DOHH2 (cell line): ENCODE measurements around the gene TWF2.

ENCODE experiments used
- H3F3A ChIP-seq: fragments of 200-600 bp; sonication (generic), shearing (Covaris generic); 2 replicates; pipeline ENCODE4 v1.6.0; 2016; ENCODE audit warnings: antibody characterized with exemption, mild to moderate bottlenecking; ENCODE audit not compliant: control insufficient read depth, insufficient read depth
- H3K27ac ChIP-seq: fragments of 200-600 bp; sonication (generic); 2 replicates; pipeline ENCODE4 v1.5.1; 2014; ENCODE audit warnings: low read depth, mild to moderate bottlenecking, low read length, moderate library complexity
- H3K27me3 ChIP-seq: fragments of 200-600 bp; sonication (generic); 2 replicates; pipeline ENCODE4 v1.6.1; 2014; ENCODE audit warnings: mild to moderate bottlenecking, low read length, mixed read lengths; ENCODE audit not compliant: control insufficient read depth
- H3K36me3 ChIP-seq: fragments of 200-600 bp; sonication (generic); 2 replicates; pipeline ENCODE4 v1.6.1; 2014; ENCODE audit warnings: mild to moderate bottlenecking, low read length, moderate library complexity, mixed read lengths; ENCODE audit not compliant: control insufficient read depth
- H3K4me1 ChIP-seq: fragments of 200-600 bp; sonication (generic); 2 replicates; pipeline ENCODE4 v1.6.1; 2014; ENCODE audit warnings: mild to moderate bottlenecking, low read length, mixed read lengths; ENCODE audit not compliant: control insufficient read depth
- H3K4me2 ChIP-seq: fragments of 200-600 bp; sonication (generic); 2 replicates; pipeline ENCODE4 v1.6.0; 2014; ENCODE audit warnings: mild to moderate bottlenecking, low read length, moderate library complexity
- H3K4me3 ChIP-seq: fragments of 200-600 bp; sonication (generic); 2 replicates; pipeline ENCODE4 v1.5.1; 2014; ENCODE audit warnings: mild to moderate bottlenecking, low read length, mixed read lengths
- H3K79me2 ChIP-seq: fragments of 200-600 bp; sonication (generic); 2 replicates; pipeline ENCODE4 v1.6.1; 2014; ENCODE audit warnings: mild to moderate bottlenecking, low read length, mixed read lengths; ENCODE audit not compliant: control insufficient read depth
- H3K9me2 ChIP-seq: fragments of 200-600 bp; sonication (generic); replicated peaks from 2 replicates; pipeline ENCODE4 v1.6.1; 2014; ENCODE audit warnings: mild to moderate bottlenecking, low read length, mixed read lengths; ENCODE audit not compliant: control insufficient read depth
- H3K9me3 ChIP-seq: fragments of 200-600 bp; sonication (generic); 2 replicates; pipeline ENCODE4 v1.6.1; 2014; ENCODE audit warnings: antibody characterized with exemption, low read length, mixed read lengths; ENCODE audit not compliant: control insufficient read depth, insufficient read depth
- H4K20me1 ChIP-seq: fragments of 200-600 bp; sonication (generic); 2 replicates; pipeline ENCODE4 v1.6.0; 2014; ENCODE audit warnings: low read depth, mild to moderate bottlenecking, antibody characterized with exemption, low read length, moderate library complexity; ENCODE audit not compliant: control insufficient read depth, insufficient read depth
- CTCF ChIP-seq: fragments of 200-600 bp; sonication (generic); IDR thresholded peaks from one replicate; pipeline ENCODE4 v1.5.1; 2014; ENCODE audit warnings: antibody characterized with exemption, mild to moderate bottlenecking, low read depth, low read length; ENCODE audit not compliant: poor library complexity, severe bottlenecking
- EZH2phosphoT487 ChIP-seq: fragments of 200-600 bp; sonication (generic); IDR thresholded peaks from 2 replicates; pipeline ENCODE4 v1.6.1; 2017; ENCODE audit warnings: borderline replicate concordance, mild to moderate bottlenecking, antibody characterized with exemption, low read length, moderate library complexity, mixed read lengths

TWF2 gene

GRCh38 chr3:52217409-52217805 is 21.6 kb downstream of the TWF2 start:
- Histone ChIP-seq H3K4me2 (no peak overlapping the region), H3K9me3 (no peaks in the 10 kb centered on the region), H4K20me1 (no peaks in the 10 kb centered on the region), H3K4me1 (peaks cover 17% of the 10 kb centered on the region), H3K79me2 (peaks cover 38% of the 10 kb centered on the region), H3K4me3 (no peak overlapping the region), H3K9me2 (no peaks in the 10 kb centered on the region), H3K36me3 (peaks cover 85% of the 10 kb centered on the region), H3K27me3 (no peaks in the 10 kb centered on the region), H3K27ac (no peak overlapping the region), H3F3A (peaks cover 15% of the 10 kb centered on the region)
- TF ChIP-seq CTCF (no peak), EZH2phosphoT487 (no peak)

DNA sequence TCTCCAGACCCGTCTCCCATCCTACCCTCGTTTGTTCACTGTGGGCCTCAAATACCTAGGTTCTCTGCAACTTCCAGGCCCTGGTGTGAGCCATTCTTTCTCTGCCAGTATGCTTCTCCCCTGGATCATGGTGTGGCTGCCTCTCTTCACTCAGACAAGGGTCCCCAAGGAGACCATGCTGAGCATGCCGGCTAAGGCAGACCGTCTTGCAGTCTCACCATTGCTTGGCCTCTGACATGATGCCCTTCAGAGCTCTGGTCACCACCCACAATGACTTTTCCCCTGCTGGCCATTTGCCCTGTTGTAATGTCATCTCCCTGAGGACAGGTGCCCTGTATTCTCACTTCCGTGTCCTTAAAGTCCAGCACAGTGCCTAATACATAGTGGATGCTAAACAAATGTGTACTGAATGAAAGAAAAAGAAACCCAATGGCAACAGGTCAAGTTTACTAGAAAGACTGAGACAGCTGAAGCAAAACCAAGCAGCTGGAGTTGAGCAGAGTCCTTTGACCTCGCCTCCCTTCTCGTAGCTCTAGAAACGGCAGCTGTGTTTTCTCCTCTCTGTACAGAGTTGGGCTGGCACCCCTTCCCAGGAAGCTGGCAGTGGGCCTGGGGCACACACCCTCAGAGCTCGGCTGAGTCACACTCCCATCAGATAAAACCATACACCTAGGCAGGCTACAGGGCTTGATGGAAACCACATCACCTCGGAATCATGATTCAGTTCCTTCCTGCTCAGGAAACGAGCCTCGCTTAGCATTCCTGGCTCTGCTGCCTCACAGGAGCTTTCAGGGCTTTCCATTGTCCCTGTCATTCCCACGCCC is 22.2 kb downstream of the TWF2 start:
- Histone ChIP-seq H4K20me1 (no peaks in the 10 kb centered on the region), H3K4me1 (peaks cover 17% of the 10 kb centered on the region), H3K9me3 (no peaks in the 10 kb centered on the region), H3K36me3 (peaks cover 85% of the 10 kb centered on the region), H3K4me2 (no peak overlapping the region), H3K27ac (no peak overlapping the region), H3F3A (peaks cover 15% of the 10 kb centered on the region), H3K4me3 (no peak overlapping the region), H3K27me3 (no peaks in the 10 kb centered on the region), H3K79me2 (peaks cover 32% of the 10 kb centered on the region), H3K9me2 (no peaks in the 10 kb centered on the region)
- TF ChIP-seq EZH2phosphoT487 (no peak), CTCF (no peak)

DNA sequence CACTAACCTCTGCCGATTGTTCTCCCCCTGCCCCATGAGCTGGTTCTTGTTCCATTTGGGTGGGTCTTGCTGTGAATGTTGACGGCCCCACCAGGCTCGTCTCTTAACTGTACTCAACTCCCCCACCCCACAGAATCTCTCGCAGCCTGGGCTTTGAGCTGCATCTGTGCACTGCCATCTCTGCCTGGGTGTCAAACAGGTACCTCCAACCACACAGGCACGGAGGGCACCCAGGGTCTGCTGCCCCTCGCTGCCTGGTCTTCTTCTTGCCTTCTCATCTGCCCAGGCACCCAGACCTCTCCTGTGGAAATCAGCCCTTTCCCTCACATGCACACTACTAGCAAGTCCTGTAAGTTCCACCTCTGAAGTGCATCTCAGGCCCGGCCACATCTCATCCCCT is 23.6 kb downstream of the TWF2 start:
- H3K79me2 ChIP-seq: peaks cover 17% of the 10 kb centered on the region
- H3K4me1 ChIP-seq: peaks cover 9% of the 10 kb centered on the region
- no peak overlapping the region for H3K4me3 ChIP-seq
- peaks cover 15% of the 10 kb centered on the region for H3F3A ChIP-seq
- no peak overlapping the region for H3K27ac ChIP-seq
- H3K36me3 ChIP-seq: peaks cover 86% of the 10 kb centered on the region
- no peak for TF ChIP-seq EZH2phosphoT487
- TF ChIP-seq CTCF: no peak
- no peaks in the 10 kb centered on the region for H3K9me3 ChIP-seq
- no peaks in the 10 kb centered on the region for H4K20me1 ChIP-seq
- H3K9me2 ChIP-seq: no peaks in the 10 kb centered on the region
- H3K4me2 ChIP-seq: no peak overlapping the region
- H3K27me3 ChIP-seq: no peaks in the 10 kb centered on the region
